Body of pancreas (tissue), 4 donors: ENCODE results near the gene SETBP1. TPM values are rescaled to one million over a fixed set of nuclear protein-coding genes. Genes with fewer than 3 reads are reported as not detected.

Source experiments
- ATAC-seq: fragments of 150-250 bp; one replicate; pipeline ENCODE4 v1.9.1; 2016
- DNase-seq, 4 donors: peaks; one replicate each; pipeline ENCODE4 v3.0.0-alpha.2; 2019
- H3K27ac ChIP-seq, 4 donors: fragments of 200-600 bp; sonication (generic); 1 replicate in 3 of 4; 2 replicates in 1 of 4; pipeline versions ENCODE4 v1.5.1 to v1.6.1; 2016 to 2019; ENCODE audit warnings: mild to moderate bottlenecking in 1 of 4, mixed read lengths in 1 of 4, moderate library complexity in 1 of 4
- H3K27me3 ChIP-seq, 2 donors: fragments of 200-600 bp; sonication (generic); one replicate each; pipeline ENCODE4 v1.6.0; 2016; ENCODE audit warnings: mild to moderate bottlenecking in 1 of 2
- H3K36me3 ChIP-seq, 2 donors: fragments of 200-600 bp; sonication (generic); replicated peaks in 1 of 2; 2 replicates each; pipeline ENCODE4 v1.5.1; 2016; ENCODE audit warnings: low read depth in 2 of 2; ENCODE audit not compliant: insufficient read depth in 1 of 2
- H3K4me1 ChIP-seq: fragments of 200-600 bp; sonication (generic); one replicate; pipeline ENCODE4 v1.6.0; 2016
- H3K4me3 ChIP-seq, 2 donors: fragments of 200-600 bp; sonication (generic); 1 replicate in 1 of 2; 2 replicates in 1 of 2; pipeline ENCODE4 v1.5.1; 2016 to 2019
- H3K9me3 ChIP-seq, 3 donors: fragments of 200-600 bp; sonication (generic); 1 replicate in 2 of 3; 2 replicates in 1 of 3; pipeline ENCODE4 v1.5.1; 2016
- POLR2A ChIP-seq, 3 donors: fragments of 450-650 bp; IDR thresholded peaks; one replicate each; pipeline ENCODE4 v1.6.1; 2016; ENCODE audit warnings: antibody characterized with exemption in 3 of 3, mild to moderate bottlenecking in 2 of 3
- WGBS, 2 donors: methylation state at CpG; one replicate each; pipeline ENCODE4 v1.1.5; 2017; 5-methylcytosine and 5-hydroxymethylcytosine counted together
- intact Hi-C: fragments of 100-400 bp; cut with DNase I; formaldehyde crosslinking; loops from one replicate; pipeline ENCODE4 v1.15.1; 2023
- total RNA-seq, 2 donors: library from RNA; depleted of rRNA; stranded (reverse); fragments of >200 nt; gene quantifications; one replicate each; pipeline ENCODE4 v1.1.0, GENCODE V29; 2016
- TF ChIP-seq, protein P1 (sequence below), 7 experiments: fragments of 450-650 bp in 4 of 7; fragments of 200-600 bp in 3 of 7; sonication (generic) in 3 of 7; IDR thresholded peaks; one replicate each; pipeline ENCODE4 v1.5.1; 2016 to 2019; ENCODE audit warnings: antibody characterized with exemption in 7 of 7

SETBP1 gene
- total RNA-seq, 2 donors from 2014 or later: 23.6 to 37.2 TPM

DNA sequence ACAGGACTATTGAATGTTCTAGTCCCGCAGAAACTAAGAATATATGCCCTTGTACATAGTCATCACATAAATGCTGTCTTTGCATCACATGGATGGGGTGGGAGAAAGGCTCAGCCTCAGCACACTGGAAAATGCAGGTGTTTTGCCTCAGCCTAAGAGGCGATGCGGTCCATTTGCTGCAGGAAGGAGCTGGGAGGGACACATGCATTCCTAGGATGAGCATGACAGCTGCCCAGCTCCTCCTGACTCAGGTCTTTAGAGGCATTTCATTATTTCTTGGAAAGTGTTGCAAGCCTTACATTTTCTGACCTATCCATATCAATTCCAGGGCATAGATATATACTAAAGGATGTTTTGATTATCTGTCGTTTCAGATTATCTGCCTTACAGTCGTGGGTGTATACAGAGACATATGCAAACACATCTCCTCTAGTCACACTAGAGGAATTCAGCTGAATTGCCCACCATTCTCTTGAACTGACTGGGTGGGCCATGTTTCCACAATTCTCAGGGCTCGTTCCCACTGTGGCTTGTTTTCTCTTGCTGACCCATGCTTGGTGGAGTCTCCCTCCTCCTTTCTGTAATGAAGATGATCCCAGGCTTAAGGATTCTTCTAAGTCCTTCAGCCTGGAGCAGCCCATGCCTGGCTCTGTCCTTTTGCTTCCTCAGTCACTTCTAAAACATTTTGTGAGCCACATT lies 156.9 kb downstream of the SETBP1 start:
- 83 to 88% methylated on average over 6 of the region's 6 CpGs for WGBS, 2 donors
- TF ChIP-seq POLR2A (IDR thresholded peaks at IDR 0.05): no peak
- TF ChIP-seq, protein P1, sequence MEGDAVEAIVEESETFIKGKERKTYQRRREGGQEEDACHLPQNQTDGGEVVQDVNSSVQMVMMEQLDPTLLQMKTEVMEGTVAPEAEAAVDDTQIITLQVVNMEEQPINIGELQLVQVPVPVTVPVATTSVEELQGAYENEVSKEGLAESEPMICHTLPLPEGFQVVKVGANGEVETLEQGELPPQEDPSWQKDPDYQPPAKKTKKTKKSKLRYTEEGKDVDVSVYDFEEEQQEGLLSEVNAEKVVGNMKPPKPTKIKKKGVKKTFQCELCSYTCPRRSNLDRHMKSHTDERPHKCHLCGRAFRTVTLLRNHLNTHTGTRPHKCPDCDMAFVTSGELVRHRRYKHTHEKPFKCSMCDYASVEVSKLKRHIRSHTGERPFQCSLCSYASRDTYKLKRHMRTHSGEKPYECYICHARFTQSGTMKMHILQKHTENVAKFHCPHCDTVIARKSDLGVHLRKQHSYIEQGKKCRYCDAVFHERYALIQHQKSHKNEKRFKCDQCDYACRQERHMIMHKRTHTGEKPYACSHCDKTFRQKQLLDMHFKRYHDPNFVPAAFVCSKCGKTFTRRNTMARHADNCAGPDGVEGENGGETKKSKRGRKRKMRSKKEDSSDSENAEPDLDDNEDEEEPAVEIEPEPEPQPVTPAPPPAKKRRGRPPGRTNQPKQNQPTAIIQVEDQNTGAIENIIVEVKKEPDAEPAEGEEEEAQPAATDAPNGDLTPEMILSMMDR (IDR thresholded peaks at IDR 0.05): no peak
- no peaks in the 10 kb centered on the region for H3K9me3 ChIP-seq
- no peaks in the 10 kb centered on the region for H3K27me3 ChIP-seq
- DNase-seq: no peak
- intact Hi-C loops: no loop called here
- peaks cover 31% of the 10 kb centered on the region for H3K4me1 ChIP-seq
- no peak overlapping the region for H3K27ac ChIP-seq
- no peaks in the 10 kb centered on the region for H3K36me3 ChIP-seq
- ATAC-seq: no peak
- H3K4me3 ChIP-seq: no peak overlapping the region

- intact Hi-C loops: no loop called here
- WGBS, 2 donors: 49 to 56% methylated on average over 8 of the region's 8 CpGs
- Histone ChIP-seq H3K9me3 (no peaks in the 10 kb centered on the region), H3K27me3 (no peaks in the 10 kb centered on the region), H3K27ac (peak overlapping the region in 2 of 4 donors; percentile 0 to 33), H3K4me1 (peaks cover 31% of the 10 kb centered on the region), H3K4me3 (no peak overlapping the region), H3K36me3 (no peaks in the 10 kb centered on the region)
- TF ChIP-seq, protein P1 (IDR thresholded peaks at IDR 0.05): no peak
- no peak for TF ChIP-seq POLR2A (IDR thresholded peaks at IDR 0.05)
- ATAC-seq: peak; percentile 62
- DNase-seq: peak; percentile 53 to 72 (median 66)
Observed at GRCh38 chr18:44838971-44839666, 158.4 kb downstream of the SETBP1 start.

DNA sequence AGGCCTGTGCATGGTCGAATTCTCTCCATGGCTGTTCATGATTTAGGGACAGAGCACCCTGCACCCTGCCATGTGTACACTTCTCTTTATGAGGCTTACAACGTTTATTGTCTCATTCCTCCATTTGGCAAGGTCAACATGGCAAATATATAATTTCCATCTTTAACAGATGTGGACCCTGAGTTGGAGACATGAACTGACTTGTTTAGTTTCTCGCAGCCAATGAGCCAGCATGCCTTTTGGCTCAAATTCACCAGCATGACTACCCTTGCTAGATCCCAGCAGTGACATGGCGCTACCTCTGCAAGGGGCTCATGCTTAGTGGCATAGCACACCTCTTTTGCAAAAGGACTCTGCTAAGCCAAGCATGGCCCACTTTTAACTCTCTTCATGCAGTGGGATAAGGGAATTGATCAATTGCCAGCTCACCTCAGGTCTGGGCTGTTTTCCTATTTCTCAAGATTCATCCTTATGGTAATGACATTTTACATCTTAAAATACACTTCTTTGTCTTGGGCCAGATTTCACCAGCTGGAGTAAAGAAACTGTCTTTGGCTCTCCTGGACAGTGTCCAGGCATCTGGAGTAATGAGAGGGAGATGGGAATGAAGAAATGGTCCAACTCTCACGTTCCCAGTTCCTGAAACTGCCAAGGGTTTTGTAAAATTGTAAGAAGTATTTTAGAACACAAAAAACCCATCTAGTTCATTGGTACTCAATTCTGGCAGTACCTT lies 159.5 kb downstream of the SETBP1 start:
- Histone ChIP-seq H3K36me3 (no peaks in the 10 kb centered on the region), H3K27me3 (no peaks in the 10 kb centered on the region), H3K4me3 (no peak overlapping the region), H3K4me1 (peaks cover 24% of the 10 kb centered on the region), H3K9me3 (no peaks in the 10 kb centered on the region), H3K27ac (no peak overlapping the region)
- 71 to 74% methylated on average over 5 of the region's 5 CpGs for WGBS, 2 donors
- ATAC-seq (no peak), DNase-seq (no peak)
- TF ChIP-seq, protein P1 (IDR thresholded peaks at IDR 0.05): no peak
- TF ChIP-seq POLR2A (IDR thresholded peaks at IDR 0.05): no peak
- intact Hi-C loops: no loop called here

DNA sequence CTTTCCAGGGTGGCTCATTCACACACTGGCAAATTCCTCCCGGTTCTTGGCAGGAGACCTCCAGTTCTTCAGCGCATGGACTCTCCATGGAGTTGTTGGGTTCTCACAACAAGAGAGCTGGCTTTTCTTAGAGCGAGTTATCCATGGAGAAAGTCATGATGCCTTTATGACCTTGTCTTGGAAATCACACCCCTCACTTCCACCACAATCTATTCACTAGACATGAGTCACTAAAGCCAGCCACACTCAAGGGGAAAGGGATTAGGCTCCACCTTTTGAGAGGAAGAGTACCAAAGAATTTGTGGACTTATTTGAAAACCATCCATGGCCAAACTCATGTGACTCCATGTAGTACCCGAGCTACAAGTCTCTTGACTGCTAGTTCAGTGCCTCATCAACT lies 160.5 kb downstream of the SETBP1 start:
- intact Hi-C loops: no loop called here
- ATAC-seq (no peak), DNase-seq (no peak)
- H3K36me3 ChIP-seq: no peaks in the 10 kb centered on the region
- TF ChIP-seq POLR2A (IDR thresholded peaks at IDR 0.05): no peak
- H3K4me1 ChIP-seq: peaks cover 15% of the 10 kb centered on the region
- no peak overlapping the region for H3K27ac ChIP-seq
- H3K27me3 ChIP-seq: no peaks in the 10 kb centered on the region
- no peak overlapping the region for H3K4me3 ChIP-seq
- H3K9me3 ChIP-seq: no peaks in the 10 kb centered on the region
- WGBS, 2 donors: 97 to 99% methylated on average over 4 of the region's 4 CpGs
